Stimulated activated CD8-positive, alpha-beta memory T cell treated with anti-CD3 and anti-CD28 coated beads, Interleukin-7, amount 100 ng/mL, for 1 hour (primary cell): ENCODE data around the gene SLC3A2.
"Not testable (repeated sequence)": the region's sequence is repeated elsewhere in the genome, so short reads cannot be mapped to it uniquely, and the experiment has no call there.

Experiments
- DNase-seq, 2 donors: peaks; one replicate each; pipeline ENCODE4 v3.0.0-alpha.2; 2020; ENCODE audit warnings: low read depth in 2 of 2

SLC3A2 gene

GRCh38 chr11:62930666-62931065 is 50.0 kb downstream of the SLC3A2 start:
- no peak for DNase-seq

DNA sequence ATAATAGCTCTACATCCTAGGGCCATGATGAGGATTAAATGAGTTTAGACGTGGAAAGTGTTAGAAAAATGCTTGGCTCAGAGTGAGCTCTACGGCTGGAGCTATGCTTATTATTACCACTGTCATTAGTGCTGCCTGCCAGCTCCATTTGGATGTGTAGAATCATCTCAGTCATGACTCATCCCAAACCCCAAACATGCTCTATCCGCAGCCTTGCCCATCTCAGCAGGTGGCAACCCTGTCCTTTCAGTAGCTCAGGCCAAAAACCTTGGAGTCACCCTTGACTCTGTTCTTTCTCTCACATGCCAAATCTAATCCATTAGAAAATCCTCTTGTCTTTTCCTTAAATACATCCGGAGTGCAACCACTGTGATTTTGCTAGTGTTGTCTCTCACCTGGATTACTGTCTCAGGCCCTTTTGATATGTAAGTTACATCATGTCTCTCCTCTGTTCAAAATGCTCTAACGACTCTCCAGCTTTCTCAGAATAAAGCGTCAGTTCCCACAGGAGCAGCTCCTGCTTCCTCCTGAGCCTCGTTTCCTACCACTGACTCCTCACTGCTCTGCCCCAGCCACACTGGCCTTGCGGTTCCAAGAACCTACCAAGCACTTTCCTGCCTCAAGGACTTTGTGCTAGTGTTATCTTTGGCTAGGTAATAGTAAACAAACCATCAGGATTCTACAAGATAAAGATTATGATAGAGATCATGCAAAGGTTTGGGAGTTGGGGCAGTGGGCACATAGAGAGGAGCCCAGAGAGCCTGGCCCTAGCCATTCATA is 51.0 kb downstream of the SLC3A2 start:
- no peak for DNase-seq

DNA sequence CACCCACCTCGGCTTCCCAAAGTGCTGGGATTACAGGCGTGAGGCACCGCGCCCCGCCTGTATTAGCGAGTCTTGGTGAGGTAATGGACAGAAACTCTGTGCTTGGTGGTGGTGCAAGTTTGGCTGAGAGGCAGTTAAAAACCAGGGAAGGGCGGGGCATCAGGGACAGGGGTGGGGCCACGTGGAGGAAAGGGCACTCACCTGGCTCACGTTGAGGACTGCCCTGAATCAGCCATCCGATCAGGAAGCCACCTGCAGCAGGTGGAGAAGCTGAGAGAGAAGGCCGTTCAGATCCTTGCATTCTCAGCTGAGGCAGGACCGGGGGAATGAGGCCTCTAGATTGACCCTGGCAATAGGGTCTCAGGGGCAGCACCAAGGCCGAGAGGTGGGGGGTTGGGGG is 52.6 kb downstream of the SLC3A2 start:
- no peak for DNase-seq

DNA sequence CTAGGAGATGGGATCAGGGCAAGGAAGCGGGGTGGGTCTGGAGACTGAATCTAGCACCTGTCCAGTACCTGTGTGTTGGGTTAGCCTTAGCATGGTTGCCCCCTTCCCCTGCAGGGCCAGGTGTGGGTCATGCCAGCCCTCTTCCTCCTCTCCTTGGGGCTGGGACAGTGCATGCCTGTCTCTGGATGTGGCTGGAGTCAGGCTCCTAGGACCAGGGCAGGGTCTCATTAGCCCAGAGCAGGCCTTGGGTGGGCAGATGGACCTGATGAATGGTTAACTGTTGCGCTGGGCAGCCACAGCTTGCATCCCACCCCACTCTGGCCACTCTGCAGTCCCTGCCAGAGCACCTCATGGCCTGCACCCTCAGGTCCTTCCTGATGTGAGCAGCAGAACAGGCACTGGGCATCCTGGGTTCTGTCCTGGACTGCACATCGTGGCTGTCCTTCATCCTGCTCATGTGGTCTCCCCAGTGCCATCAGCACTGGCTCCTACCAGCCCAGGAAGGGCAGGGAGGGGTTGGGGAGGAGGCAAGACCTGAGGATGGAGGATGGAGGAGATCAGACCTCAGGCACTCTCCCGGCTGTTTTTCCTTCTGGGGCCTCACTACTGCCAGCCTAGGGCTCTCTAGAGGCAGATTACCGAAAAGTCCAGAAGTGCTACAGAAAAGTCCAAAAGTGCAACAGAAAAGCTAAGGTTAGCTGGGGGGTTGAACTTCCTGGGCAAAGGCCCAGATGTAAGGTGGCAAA is 53.2 kb downstream of the SLC3A2 start:
- no peak for DNase-seq

DNA sequence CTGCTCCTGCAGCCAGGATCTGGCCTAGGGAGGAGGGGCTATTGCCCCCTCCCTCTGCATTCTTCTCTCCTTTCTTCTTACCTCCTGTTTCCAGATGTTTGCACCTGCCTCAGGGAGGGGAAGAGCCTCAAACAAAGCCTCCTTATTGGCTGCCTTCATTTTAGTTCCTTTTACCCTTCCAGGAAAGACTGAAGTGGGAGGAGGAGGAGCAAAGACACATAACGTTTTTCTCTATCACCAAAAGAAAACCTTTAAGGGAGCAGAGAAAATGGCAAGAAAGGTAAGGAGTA is 53.7 kb downstream of the SLC3A2 start:
- DNase-seq = no peak

DNA sequence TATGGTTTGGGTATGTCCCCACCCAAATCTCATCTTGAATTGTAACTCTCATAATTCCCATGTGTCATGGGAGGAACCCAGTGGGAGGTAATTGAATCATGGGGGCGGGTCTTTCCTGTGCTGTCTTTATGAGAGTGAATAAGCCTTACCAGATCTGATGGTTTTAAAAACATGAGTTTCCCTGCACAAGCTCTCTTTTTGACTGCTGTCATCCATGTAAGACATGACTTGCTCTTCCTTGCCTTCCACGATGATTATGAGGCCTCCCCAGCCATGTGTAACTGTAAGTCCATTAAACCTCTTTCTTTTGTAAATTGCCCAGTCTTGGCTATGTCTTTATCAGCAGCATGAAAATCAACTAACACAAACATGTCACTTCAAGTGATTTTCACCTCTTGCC is 56.8 kb downstream of the SLC3A2 start:
- not testable (repeated sequence) for DNase-seq
